GM19455 (cell line): ENCODE results near the gene DHRS11.
"Not testable (repeated sequence)": the region's sequence is repeated elsewhere in the genome, so short reads cannot be mapped to it uniquely, and the experiment has no call there.

Source experiments
- ATAC-seq: cut with Tn5 transposase; IDR thresholded peaks from one replicate; pipeline ENCODE4 v1.9.1; 2021; ENCODE audit not compliant: unreplicated experiment

DHRS11 gene

DNA sequence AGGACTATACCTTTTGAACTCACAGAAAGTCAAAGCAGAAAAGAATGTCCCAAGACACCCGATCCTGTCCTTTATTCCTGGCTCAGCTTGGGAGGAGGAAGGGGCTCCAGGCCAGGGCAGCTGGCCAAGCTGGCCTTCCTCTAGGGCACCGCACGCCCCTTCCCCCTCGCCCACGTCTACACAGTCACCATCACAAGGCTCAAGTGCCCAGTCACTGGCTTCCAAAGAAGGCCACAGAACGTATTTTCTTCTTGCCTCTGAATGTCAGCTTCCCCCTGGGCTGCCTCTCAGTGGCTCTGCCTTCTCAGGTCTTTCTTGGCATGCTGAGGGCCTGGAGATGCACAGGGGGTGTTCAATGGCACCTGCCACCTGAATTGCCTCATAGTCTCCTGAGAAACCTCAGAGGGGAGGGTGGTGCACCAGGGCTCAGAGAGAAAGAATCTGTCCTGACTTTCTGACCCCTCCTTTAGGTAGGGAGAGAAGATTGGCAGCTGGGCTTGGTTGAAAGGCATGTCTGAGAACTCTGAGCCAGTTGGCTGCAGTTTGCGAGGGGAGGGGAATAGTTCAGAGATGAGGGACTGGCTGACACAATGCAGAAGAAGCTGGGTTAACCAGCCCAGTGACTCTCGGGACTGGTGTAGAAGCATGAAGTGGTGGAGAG lies 2.1 kb downstream of the DHRS11 start:
- ATAC-seq = no peak

- no peak for ATAC-seq
Measured at GRCh38 chr17:36594626-36595401, 3.1 kb downstream of the DHRS11 start.

DNA sequence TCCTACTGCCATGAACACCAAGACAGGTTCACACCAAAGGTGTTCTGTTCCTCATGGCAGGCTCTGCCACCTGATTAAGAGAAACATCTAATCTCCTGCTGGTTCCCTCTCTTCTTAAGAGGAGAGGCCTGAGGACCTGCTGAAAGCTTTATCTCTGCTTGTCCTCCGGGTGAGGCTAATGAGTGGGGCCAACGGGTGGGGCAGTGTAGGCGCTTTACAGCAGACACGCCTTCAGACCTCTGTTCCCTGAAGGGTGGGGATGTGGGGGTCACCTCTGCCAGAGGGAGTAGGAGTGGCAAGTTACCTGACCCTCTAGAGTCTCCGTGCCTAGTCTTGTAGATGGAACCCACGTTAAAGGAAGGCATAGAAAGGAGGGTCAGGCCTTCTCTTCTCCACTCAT lies 5.5 kb downstream of the DHRS11 start:
- ATAC-seq = no peak

DNA sequence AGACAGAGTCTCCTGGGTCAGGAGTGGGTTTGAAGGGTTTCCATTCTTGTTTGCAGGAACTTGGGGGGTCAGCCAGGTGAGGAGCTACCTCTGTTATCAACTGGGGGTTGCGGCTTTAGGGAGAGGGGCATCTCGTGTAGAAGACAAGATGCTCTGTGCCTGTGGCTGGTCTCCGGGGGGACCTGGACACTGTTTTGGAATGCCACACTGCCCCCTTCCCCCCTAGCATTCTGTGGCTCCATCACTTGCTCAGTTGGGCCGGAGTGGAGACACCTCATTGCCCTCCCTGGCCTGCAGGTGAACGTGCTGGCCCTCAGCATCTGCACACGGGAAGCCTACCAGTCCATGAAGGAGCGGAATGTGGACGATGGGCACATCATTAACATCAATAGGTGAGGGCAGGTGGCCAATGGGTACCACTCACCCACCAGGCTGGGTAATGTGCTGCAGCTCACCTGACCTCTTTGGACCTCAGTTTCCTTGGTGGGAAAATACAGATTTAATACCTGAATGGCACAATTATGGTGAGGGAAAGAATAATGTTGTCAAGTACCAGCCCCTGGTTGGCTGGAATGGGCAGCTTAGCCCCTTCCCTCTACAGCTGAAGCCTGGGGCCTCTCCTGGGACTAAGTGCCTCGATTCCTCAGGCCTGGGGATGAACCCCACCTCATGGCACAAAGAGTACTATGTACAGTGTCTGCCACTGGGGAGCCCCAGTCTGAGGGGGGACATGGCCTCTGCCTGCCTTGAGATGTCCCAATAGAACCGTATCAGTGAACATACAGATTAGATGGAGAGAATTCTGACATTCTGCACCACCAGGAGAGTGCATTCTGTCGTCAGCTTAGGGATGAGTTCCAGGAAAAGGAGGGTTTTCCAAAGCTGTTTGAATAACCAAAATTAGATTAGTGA lies 6.4 kb downstream of the DHRS11 start:
- ATAC-seq = no peak

DNA sequence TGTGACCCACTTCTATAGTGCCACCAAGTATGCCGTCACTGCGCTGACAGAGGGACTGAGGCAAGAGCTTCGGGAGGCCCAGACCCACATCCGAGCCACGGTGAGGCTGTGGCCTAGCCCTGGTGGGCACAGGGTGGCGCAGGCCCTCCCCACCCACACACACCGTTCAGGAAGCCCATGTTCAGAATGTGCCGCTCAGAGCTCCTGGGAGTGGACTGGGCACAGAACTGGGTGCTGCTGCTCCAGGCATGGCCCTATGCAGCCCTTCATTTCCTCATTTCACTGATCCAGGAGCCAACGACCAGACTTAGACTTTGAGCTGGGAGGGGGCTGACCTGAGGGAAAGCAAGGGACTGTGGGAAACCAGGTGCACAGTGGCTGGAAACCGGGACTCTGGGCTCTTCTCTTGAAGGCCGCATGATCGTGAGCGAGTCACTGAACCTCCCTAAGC lies 7.3 kb downstream of the DHRS11 start:
- no peak for ATAC-seq

DNA sequence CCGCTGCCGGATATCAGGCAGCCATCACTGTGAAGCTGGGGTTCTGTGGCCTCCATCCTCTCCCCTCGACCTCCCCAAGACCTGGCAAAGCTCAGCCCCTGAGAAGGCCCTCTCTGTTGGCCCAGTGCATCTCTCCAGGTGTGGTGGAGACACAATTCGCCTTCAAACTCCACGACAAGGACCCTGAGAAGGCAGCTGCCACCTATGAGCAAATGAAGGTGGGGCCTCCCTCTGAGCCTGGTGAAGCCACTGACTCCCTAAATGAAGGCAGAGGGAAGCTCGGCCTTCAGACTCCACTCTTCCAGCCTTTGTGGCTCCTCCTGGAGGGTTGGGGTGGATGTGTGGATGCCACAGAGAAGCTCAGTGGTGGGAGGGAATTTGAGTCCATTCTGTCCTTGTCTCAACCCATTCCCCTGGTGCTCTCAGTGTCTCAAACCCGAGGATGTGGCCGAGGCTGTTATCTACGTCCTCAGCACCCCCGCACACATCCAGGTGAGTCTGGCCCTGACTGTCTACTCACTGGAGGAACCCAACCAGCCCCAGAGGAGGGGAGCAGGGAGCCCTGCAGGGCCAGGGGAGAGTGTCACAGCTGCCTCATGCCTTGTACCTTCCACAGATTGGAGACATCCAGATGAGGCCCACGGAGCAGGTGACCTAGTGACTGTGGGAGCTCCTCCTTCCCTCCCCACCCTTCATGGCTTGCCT lies 8.0 kb downstream of the DHRS11 start:
- no peak for ATAC-seq

- ATAC-seq = no peak
Measured at GRCh38 chr17:36600465-36600864, 8.8 kb downstream of the DHRS11 start.

DNA sequence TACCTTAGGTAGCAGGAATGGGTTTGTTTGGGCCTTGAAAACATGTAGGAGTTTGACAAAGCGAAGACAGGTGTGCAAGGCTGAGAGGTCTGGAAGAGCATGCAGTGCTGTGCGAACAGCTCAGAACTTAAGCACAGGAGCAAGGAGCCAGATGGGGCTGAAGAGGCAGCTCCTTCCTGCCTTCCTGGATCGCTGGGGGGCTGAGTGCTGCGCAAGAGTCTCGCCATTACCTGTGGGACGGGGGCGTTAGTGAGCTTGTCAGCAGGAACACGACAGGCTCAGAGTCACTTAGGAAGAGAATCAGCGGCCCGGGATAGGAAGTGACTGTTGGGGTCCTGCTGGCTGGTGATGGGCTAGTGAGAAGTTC lies 9.2 kb downstream of the DHRS11 start:
- ATAC-seq = peak; percentile 24

DNA sequence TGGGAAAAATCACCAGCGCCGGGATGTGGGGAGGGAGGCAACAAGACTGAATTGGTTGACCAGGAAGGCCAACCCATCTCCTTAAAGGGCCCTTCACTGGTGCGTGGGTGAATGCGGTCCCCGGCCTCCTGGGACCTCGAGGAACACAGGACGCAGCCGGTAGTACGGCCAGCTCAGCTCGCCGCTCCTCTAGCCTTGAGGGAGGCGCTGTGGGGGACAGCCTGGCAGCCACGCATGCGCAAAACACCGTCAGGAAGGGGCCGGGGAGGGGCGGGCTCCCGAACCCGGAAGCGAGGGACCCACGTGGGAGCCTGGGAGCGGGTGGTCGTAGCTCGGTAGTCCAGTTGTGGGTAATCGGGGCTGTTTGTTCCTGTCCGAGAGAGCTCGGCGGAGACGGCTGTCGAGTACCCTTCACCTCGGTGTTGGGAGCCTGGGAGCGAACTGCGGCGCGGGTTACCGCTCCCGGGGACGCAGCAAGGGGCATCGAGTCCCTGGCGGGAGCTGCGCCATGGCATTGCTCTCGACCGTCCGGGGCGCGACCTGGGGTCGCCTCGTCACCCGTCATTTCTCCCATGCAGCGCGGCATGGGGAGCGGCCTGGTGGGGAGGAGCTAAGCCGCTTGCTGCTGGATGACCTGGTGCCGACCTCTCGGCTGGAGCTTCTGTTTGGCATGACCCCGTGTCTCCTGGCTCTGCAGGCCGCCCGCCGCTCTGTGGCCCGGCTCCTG lies 9.8 kb downstream of the DHRS11 start, which contains the start of gene MRM1:
Gene MRM1, plus strand, starts transcription at position 281 of the 727 bp plus-strand sequence. Its CDS starts 228 bp downstream, at position 509.
- peak; percentile 63 for ATAC-seq

DNA sequence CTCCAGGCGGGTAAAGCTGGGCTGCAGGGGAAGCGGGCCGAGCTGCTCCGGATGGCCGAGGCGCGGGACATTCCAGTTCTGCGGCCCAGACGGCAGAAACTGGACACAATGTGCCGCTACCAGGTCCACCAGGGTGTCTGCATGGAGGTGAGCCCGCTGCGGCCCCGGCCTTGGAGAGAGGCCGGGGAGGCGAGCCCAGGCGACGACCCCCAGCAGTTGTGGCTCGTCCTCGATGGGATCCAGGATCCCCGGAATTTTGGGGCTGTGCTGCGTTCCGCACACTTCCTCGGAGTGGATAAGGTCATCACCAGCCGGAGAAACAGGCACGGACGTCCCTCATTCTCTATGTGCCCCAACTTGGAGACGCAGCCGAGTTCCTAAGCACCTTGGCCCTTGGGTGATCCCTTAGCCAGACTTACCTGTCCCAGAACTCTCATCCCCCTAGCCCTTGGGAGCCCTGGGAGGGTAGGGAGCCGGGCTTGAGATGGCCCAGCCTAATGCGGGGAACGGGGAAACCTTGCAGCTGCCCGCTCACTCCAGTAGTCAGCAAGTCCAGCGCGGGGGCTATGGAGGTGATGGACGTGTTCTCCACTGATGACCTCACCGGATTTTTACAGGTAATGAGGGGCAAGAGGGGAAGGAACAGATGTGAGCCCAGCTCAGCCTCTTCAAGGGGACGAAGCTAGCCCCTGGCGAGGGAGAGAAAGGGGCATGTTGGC lies 10.5 kb downstream of the DHRS11 start:
- ATAC-seq = no peak

- no peak for ATAC-seq
Measured at GRCh38 chr17:36602924-36603384, 11.3 kb downstream of the DHRS11 start.

DNA sequence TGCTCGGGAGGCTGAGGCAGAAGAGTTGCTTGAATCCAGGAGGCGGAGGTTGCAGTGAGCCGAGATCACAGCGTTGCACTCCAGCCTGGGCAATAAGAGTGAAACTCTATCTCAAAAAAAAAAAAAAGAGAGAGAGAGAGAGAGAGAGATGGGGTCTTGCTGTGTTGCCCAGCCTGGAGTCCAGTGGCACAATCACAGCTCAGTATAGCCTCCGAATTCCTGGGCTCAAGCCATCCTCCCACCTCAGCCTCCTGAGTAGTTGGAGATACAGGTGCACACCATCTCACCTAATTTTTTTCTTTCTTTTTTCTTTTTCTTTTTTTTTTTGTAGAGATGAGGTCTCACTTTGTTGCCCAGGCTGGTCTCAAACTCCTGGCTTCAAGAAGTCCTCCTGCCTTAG lies 13.3 kb downstream of the DHRS11 start:
- not testable (repeated sequence) for ATAC-seq

DNA sequence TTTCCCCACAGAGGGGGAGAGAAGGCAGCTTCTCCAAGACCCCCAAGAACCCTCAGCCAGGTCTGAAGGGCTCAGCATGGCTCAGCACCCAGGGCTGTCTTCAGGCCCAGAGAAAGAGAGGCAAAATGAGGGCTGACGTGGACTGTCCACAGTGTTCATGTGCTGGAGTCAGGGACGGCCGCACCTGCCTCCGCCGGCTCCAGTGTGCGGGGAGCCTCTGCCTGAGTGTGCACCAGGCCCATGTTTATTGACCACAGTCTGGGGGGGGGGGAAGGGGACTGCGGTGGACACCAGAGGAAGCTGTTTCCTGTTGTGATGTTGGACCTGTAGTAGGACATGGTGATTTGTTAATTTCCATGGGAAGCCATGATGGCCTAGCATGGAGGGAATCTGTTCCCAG lies 16.6 kb downstream of the DHRS11 start:
- ATAC-seq = no peak

DNA sequence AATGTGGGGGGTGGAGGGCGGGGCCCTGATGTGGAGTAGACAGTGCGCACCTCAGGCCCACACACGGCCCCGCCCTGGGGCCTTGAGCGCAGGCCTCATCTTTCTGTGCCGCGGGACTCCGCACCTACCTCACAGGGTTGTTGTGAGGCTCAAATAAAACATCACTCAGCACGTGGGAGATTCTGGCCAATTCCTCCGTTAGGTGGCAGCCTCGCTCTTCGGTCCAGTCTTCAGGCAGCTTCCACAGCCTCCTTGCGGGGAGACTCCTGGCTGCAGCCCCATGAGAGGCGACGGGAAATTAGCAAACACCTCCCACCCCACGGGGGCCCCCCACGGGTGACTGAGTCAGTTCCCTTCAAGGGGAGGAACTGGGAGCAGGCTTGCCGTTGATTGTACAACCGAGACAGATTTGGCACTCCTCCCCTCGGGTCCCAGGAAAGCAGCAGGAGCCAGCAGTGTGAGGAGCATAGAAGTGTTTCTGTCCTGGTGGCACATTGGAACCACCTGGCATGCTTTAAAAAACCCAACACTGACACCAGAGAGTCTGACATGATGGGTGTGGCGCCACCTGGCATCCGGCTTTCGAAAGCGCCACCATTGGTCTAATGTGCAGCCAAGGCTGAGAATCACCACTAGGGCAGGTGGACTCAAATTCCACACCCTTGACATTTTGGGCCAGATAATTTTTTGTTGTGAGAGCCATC lies 17.3 kb downstream of the DHRS11 start:
- ATAC-seq = no peak

DNA sequence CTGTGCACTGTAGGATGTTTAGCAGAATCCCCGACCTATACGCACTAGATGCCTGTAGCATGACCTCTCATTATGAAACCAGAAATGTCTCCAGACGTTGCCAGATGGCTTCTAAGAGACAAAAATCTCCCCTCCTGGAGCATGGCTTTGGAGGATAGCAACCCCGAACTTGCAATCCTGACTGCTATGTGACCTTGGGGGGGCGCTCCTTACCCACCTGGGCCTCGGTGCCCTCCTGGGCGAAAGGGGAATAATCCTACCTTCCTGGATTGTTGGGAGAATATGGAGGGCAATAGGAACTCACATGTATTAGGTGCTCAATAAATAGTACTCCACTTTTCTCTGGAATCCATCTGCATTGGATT lies 17.8 kb downstream of the DHRS11 start:
- no peak for ATAC-seq

DNA sequence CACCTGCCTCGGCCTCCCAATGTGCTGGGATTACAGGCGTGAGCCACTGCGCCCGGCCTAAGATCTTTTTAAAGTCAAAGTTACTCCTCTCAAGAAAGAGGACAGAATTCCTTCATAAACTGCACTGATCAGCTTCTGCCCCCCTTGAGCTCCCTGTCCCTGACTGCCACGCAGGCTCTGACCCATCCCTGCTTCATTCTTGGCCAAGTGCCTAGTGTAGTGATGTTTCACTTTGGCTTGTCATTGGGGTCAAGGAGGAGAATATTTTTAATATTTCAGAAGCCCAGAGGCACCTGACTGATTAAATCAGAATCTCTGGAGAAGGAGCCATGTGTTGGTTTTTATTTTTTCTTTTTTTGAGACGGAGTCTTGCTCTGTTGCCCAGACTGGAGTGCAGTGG lies 18.8 kb downstream of the DHRS11 start:
- ATAC-seq = no peak

- no peak for ATAC-seq
Measured at GRCh38 chr17:36611345-36612072, 19.8 kb downstream of the DHRS11 start.

GRCh38 chr17:36612323-36612722 lies 20.6 kb downstream of the DHRS11 start:
- no peak for ATAC-seq
